Esophagus squamous epithelium (tissue), 5 donors: ENCODE measurements around the gene MGAT5. TPM values are rescaled to one million over a fixed set of nuclear protein-coding genes. Genes with fewer than 3 reads are reported as not detected.

Experiments used
- DNase-seq: peaks from one replicate; lab custom pipeline; 2025; lab: John Stamatoyannopoulos, UW
- H3K27ac ChIP-seq, 4 donors: fragments of 200-600 bp; sonication (generic); one replicate each; pipeline ENCODE4 v1.5.1; 2016 to 2019; ENCODE audit warnings: mild to moderate bottlenecking in 1 of 4
- H3K27me3 ChIP-seq, 4 donors: fragments of 200-600 bp; sonication (generic); 1 replicate in 3 of 4; 2 replicates in 1 of 4; pipeline versions ENCODE4 v1.5.1 to v1.6.0; 2017 to 2021; ENCODE audit warnings: antibody characterized with exemption in 1 of 4
- H3K36me3 ChIP-seq, 3 donors: fragments of 200-600 bp; sonication (generic); one replicate each; pipeline ENCODE4 v1.5.1; 2016 to 2019
- H3K4me1 ChIP-seq, 3 donors: fragments of 200-600 bp; sonication (generic); one replicate each; pipeline ENCODE4 v1.5.1; 2017 to 2019
- H3K4me3 ChIP-seq, 4 donors: fragments of 200-600 bp; sonication (generic); 1 replicate in 3 of 4; 2 replicates in 1 of 4; pipeline ENCODE4 v1.5.1; 2016 to 2019; ENCODE audit warnings: mild to moderate bottlenecking in 2 of 4, moderate library complexity in 1 of 4
- H3K9me3 ChIP-seq, 3 donors: fragments of 200-600 bp; sonication (generic); one replicate each; pipeline ENCODE4 v1.5.1; 2016 to 2019
- CTCF ChIP-seq, 6 experiments: fragments of 450-650 bp in 4 of 6; fragments of 200-600 bp in 2 of 6; sonication (generic) in 2 of 6; IDR thresholded peaks; one replicate each; pipeline ENCODE4 v1.5.1; 2016 to 2019; ENCODE audit warnings: antibody characterized with exemption in 6 of 6, mild to moderate bottlenecking in 4 of 6, moderate library complexity in 4 of 6
- POLR2A ChIP-seq, 4 donors: fragments of 450-650 bp; IDR thresholded peaks; one replicate each; pipeline ENCODE4 v1.6.1; 2017; ENCODE audit warnings: antibody characterized with exemption in 4 of 4, mild to moderate bottlenecking in 4 of 4, moderate library complexity in 3 of 4
- WGBS, 2 donors: methylation state at CpG; one replicate each; pipeline ENCODE4 v1.1.5; 2018; 5-methylcytosine and 5-hydroxymethylcytosine counted together
- intact Hi-C: fragments of 100-400 bp; cut with DNase I; formaldehyde crosslinking; loops from one replicate; pipeline ENCODE4 v1.15.0; 2022
- total RNA-seq, 4 donors: library from RNA; depleted of rRNA; stranded (reverse); fragments of >200 nt; gene quantifications; one replicate each; pipeline ENCODE4 v1.1.0, GENCODE V29; 2016
- donor health status: DM: yes; HTN: yes; CAD: no.

The MGAT5 gene
- total RNA-seq, 4 donors from 2014 or later: 14.2 to 29.2 (median 24.6) TPM

- WGBS, 2 donors: 59 to 63% methylated on average over 3 of the region's 3 CpGs
- intact Hi-C loops: no loop called here
- H3K9me3 ChIP-seq: no peaks in the 10 kb centered on the region
- H3K27ac ChIP-seq: no peak overlapping the region
- no peaks in the 10 kb centered on the region for H3K4me1 ChIP-seq
- no peak for DNase-seq
- no peaks in the 10 kb centered on the region for H3K36me3 ChIP-seq
- TF ChIP-seq POLR2A (IDR thresholded peaks at IDR 0.05) (no peak), CTCF (IDR thresholded peaks at IDR 0.05) (no peak)
- H3K4me3 ChIP-seq: no peak overlapping the region
- no peaks in the 10 kb centered on the region for H3K27me3 ChIP-seq
These were observed 80.9 kb downstream of the MGAT5 start for GRCh38 chr2:134334542-134335353.

DNA sequence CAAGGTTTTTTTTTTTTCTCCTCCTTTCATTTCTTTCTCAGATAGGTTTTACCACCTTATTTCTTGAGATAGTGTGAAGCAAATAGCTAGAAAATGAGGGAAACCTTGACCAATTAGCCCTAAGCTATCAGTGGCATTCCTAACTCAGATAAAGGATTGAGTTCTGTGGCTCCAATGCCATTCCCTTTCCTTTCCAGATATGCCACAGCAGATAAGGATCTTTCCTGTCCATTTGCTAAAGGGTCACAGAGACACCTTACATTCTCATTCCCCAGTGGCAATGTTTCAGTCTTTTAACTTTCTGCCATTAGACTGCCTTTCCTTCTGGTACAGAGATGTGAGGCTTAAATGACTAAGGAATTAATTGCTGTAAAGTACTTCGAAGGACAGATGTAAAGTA, 81.7 kb downstream of the MGAT5 start:
- intact Hi-C loops: no loop called here
- H3K27ac ChIP-seq: no peak overlapping the region

GRCh38 chr2:134336352-134336751, 82.5 kb downstream of the MGAT5 start:
- Histone ChIP-seq H3K4me1 (no peaks in the 10 kb centered on the region), H3K9me3 (no peaks in the 10 kb centered on the region), H3K4me3 (no peak overlapping the region), H3K27me3 (no peaks in the 10 kb centered on the region), H3K36me3 (no peaks in the 10 kb centered on the region), H3K27ac (no peak overlapping the region)
- no peak for DNase-seq
- WGBS, 2 donors: 59 to 66% methylated on average over 4 of the region's 4 CpGs
- intact Hi-C loops: no loop called here
- TF ChIP-seq CTCF (IDR thresholded peaks at IDR 0.05) (no peak), POLR2A (IDR thresholded peaks at IDR 0.05) (no peak)

More for the DNA sequence above, 81.7 kb downstream of the MGAT5 start:
- Histone ChIP-seq H3K9me3 (no peaks in the 10 kb centered on the region), H3K36me3 (no peaks in the 10 kb centered on the region), H3K27me3 (no peaks in the 10 kb centered on the region), H3K4me1 (no peaks in the 10 kb centered on the region), H3K4me3 (no peak overlapping the region)
- DNase-seq: no peak
- WGBS, 2 donors: 17 to 80% methylated on average over 1 of the region's 1 CpG
- TF ChIP-seq CTCF (IDR thresholded peaks at IDR 0.05): no peak

- no peak overlapping the region for H3K4me3 ChIP-seq
- no peaks in the 10 kb centered on the region for H3K9me3 ChIP-seq
- WGBS, 2 donors: 88 to 90% methylated on average over 3 of the region's 3 CpGs
- H3K4me1 ChIP-seq: no peaks in the 10 kb centered on the region
- TF ChIP-seq POLR2A (IDR thresholded peaks at IDR 0.05) (no peak), CTCF (IDR thresholded peaks at IDR 0.05) (no peak)
- H3K27me3 ChIP-seq: no peaks in the 10 kb centered on the region
- H3K36me3 ChIP-seq: peaks cover 0 to 3% (median 0%) of the 10 kb centered on the region in 3 donors
- intact Hi-C loops: no loop called here
- no peak overlapping the region for H3K27ac ChIP-seq
- no peak for DNase-seq
These were observed 83.0 kb downstream of the MGAT5 start for GRCh38 chr2:134336921-134337320.

- Histone ChIP-seq H3K27me3 (no peaks in the 10 kb centered on the region), H3K36me3 (peaks cover 0 to 10% (median 0%) of the 10 kb centered on the region in 3 donors), H3K9me3 (no peaks in the 10 kb centered on the region), H3K27ac (no peak overlapping the region), H3K4me3 (no peak overlapping the region), H3K4me1 (no peaks in the 10 kb centered on the region)
- no peak for DNase-seq
- no peak for TF ChIP-seq CTCF (IDR thresholded peaks at IDR 0.05)
- intact Hi-C loops: no loop called here
- 30 to 53% methylated on average over 1 of the region's 1 CpG for WGBS, 2 donors
These were observed 83.8 kb downstream of the MGAT5 start for GRCh38 chr2:134337631-134338030.
